Activated naive CD4-positive, alpha-beta T cell treated with Interleukin-2 at 50 U/mL for 16 hours (primary cell): ENCODE results near the gene DHODH.
"Not testable (repeated sequence)": the region's sequence is repeated elsewhere in the genome, so short reads cannot be mapped to it uniquely, and the experiment has no call there.

Experiments
- DNase-seq: peaks from one replicate; pipeline ENCODE4 v3.0.0-alpha.2; 2020

Gene DHODH

GRCh38 chr16:72008424-72009216 lies at the start of gene DHODH:
Gene DHODH (plus strand): TSS chr16:72008744. CDS start chr16:72008765, 21 bp downstream.
- DNase-seq, result peak; percentile 98

GRCh38 chr16:71961066-71962039 lies 47.2 kb upstream of the DHODH start:
- peak; percentile 78 for DNase-seq

GRCh38 chr16:71963125-71963875 lies 45.2 kb upstream of the DHODH start:
- no peak for DNase-seq

GRCh38 chr16:71965223-71965622 lies 43.3 kb upstream of the DHODH start:
- no peak for DNase-seq

- no peak for DNase-seq
Observed at GRCh38 chr16:71966932-71967331, 41.6 kb upstream of the DHODH start.

- DNase-seq, result no peak
Observed at GRCh38 chr16:71969353-71969752, 39.2 kb upstream of the DHODH start.

GRCh38 chr16:71971571-71971970 lies 37.0 kb upstream of the DHODH start:
- DNase-seq, result no peak

- DNase-seq, result no peak
Observed at GRCh38 chr16:71972356-71972755, 36.2 kb upstream of the DHODH start.

GRCh38 chr16:71973001-71973400 lies 35.5 kb upstream of the DHODH start:
- no peak for DNase-seq

- no peak for DNase-seq
Observed at GRCh38 chr16:71974068-71974818, 34.3 kb upstream of the DHODH start.

GRCh38 chr16:71985262-71985974 lies 23.1 kb upstream of the DHODH start:
- DNase-seq, result no peak

- no peak for DNase-seq
Observed at GRCh38 chr16:71986131-71986530, 22.4 kb upstream of the DHODH start.

GRCh38 chr16:71995038-71995437 lies 13.5 kb upstream of the DHODH start:
- DNase-seq, result no peak

- not testable (repeated sequence) for DNase-seq
Observed at GRCh38 chr16:71997578-71997977, 11.0 kb upstream of the DHODH start.

- DNase-seq, result no peak
Observed at GRCh38 chr16:72001180-72001874, 7.2 kb upstream of the DHODH start.

GRCh38 chr16:72002619-72003018 lies 5.9 kb upstream of the DHODH start:
- DNase-seq, result no peak

- not testable (repeated sequence) for DNase-seq
Observed at GRCh38 chr16:72008065-72008423, 500 bp upstream of the DHODH start.

- no peak for DNase-seq
Observed at GRCh38 chr16:72009779-72010178, 1.2 kb downstream of the DHODH start.

- DNase-seq, result no peak
Observed at GRCh38 chr16:72012607-72013006, 4.1 kb downstream of the DHODH start.

GRCh38 chr16:72013389-72013788 lies 4.8 kb downstream of the DHODH start:
- DNase-seq, result no peak
